ENCODE data around the gene TMEM178A. TPM values are rescaled to one million over a fixed set of nuclear protein-coding genes. Genes with fewer than 3 reads are reported as not detected.

TMEM178A gene
- total RNA-seq, 4 donors from 2014 or later, result 1.9 to 6.5 (median 4.0) TPM

DNA sequence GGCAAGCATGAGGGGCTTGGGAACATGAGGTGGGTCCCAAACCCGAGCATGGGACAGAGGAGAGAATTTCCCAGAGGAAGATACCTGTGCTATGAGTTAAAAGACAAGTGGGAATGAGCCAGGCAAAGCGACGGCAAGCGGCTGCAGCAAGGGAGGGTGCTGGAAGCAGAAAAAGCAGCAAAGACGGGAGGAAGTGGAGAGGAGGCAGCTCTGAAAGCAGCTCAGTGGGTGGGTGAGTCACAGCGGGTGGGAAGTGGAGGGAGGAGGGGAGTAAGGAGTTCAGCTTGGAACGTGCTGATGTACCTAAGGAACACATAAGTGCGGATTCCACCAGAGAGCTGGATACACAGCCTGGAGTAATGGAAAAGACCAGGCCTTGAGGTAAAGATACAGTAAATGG is 71.9 kb downstream of the TMEM178A start:
- no peak for DNase-seq
- intact Hi-C loops (cut with DNase I), result loop anchor here (10.0 kb wide), 1 partner anchor 143 kb away; no protein-coding TSS in a partner anchor
- TF ChIP-seq, protein P1, sequence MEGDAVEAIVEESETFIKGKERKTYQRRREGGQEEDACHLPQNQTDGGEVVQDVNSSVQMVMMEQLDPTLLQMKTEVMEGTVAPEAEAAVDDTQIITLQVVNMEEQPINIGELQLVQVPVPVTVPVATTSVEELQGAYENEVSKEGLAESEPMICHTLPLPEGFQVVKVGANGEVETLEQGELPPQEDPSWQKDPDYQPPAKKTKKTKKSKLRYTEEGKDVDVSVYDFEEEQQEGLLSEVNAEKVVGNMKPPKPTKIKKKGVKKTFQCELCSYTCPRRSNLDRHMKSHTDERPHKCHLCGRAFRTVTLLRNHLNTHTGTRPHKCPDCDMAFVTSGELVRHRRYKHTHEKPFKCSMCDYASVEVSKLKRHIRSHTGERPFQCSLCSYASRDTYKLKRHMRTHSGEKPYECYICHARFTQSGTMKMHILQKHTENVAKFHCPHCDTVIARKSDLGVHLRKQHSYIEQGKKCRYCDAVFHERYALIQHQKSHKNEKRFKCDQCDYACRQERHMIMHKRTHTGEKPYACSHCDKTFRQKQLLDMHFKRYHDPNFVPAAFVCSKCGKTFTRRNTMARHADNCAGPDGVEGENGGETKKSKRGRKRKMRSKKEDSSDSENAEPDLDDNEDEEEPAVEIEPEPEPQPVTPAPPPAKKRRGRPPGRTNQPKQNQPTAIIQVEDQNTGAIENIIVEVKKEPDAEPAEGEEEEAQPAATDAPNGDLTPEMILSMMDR (IDR thresholded peaks at IDR 0.05), result no peak
- TF ChIP-seq POLR2A (IDR thresholded peaks at IDR 0.05), result no peak
- H3K27me3 ChIP-seq, result no peaks in the 10 kb centered on the region
- no peak overlapping the region for H3K4me3 ChIP-seq (replicated peaks in 1 of 3)
- no peak overlapping the region for H3K27ac ChIP-seq
- H3K4me1 ChIP-seq, result no peaks in the 10 kb centered on the region
- no peaks in the 10 kb centered on the region for H3K9me3 ChIP-seq
- H3K36me3 ChIP-seq, result peaks cover 0 to 6% of the 10 kb centered on the region in 2 donors
- 87 to 94% methylated on average over 8 of the region's 8 CpGs for WGBS, 2 donors

DNA sequence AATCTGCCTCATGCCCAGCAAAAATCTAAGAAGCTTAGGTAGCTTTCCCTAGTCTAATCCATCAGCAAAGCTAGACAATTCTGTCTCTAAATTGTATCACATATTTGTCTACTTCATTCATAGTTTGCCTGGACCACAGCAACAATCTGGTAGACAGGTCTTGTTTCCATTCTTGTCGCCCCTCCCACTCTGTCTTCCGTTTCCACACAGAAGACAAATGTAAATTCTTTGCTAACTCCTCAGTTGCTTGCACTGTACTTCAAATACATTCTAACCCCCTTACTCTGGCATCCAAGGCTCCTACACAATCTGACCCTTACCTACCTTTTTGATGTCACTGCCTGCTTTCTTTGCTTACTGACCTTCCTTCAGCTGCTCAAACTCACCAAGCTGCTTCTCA is 73.2 kb downstream of the TMEM178A start:
- Histone ChIP-seq H3K4me1 (no peaks in the 10 kb centered on the region), H3K4me3 (replicated peaks in 1 of 3) (no peak overlapping the region), H3K27me3 (no peaks in the 10 kb centered on the region), H3K36me3 (peaks cover 5 to 6% of the 10 kb centered on the region in 2 donors), H3K27ac (no peak overlapping the region), H3K9me3 (no peaks in the 10 kb centered on the region)
- 96 to 97% methylated on average over 2 of the region's 2 CpGs for WGBS, 2 donors
- TF ChIP-seq, protein P1 (IDR thresholded peaks at IDR 0.05), result no peak
- TF ChIP-seq POLR2A (IDR thresholded peaks at IDR 0.05), result no peak
- intact Hi-C loops (cut with DNase I), result loop anchor here (10.0 kb wide), 1 partner anchor 144 kb away; no protein-coding TSS in a partner anchor
- no peak for DNase-seq

DNA sequence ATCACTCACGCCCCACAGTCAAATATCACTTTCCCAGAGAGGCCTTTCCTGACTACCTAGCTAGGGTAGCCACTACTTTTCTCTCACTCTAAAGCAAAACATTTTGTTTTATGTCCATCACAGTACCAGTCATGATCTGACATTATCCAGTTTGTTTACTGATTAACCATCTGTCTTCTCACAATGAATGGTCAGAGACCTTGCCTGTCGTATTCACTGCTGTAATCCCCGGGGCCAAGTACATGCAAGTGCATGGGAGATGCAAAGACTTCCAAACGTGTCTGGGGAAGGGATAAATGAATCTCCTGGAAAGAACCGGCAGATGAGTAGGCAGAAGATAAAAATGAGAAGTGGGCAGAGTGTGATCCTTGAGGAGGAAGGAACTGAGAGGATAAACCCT is 73.7 kb downstream of the TMEM178A start:
- no peak overlapping the region for H3K4me3 ChIP-seq (replicated peaks in 1 of 3)
- TF ChIP-seq, protein P1 (IDR thresholded peaks at IDR 0.05), result no peak
- no peak for TF ChIP-seq POLR2A (IDR thresholded peaks at IDR 0.05)
- no peaks in the 10 kb centered on the region for H3K27me3 ChIP-seq
- DNase-seq, result no peak
- no peaks in the 10 kb centered on the region for H3K4me1 ChIP-seq
- no peaks in the 10 kb centered on the region for H3K9me3 ChIP-seq
- no peak overlapping the region for H3K27ac ChIP-seq
- 82 to 87% methylated on average over 5 of the region's 5 CpGs for WGBS, 2 donors
- H3K36me3 ChIP-seq, result peaks cover 5 to 6% of the 10 kb centered on the region in 2 donors
- intact Hi-C loops (cut with DNase I), result loop anchor here (10.0 kb wide), 1 partner anchor 145 kb away; no protein-coding TSS in a partner anchor

DNA sequence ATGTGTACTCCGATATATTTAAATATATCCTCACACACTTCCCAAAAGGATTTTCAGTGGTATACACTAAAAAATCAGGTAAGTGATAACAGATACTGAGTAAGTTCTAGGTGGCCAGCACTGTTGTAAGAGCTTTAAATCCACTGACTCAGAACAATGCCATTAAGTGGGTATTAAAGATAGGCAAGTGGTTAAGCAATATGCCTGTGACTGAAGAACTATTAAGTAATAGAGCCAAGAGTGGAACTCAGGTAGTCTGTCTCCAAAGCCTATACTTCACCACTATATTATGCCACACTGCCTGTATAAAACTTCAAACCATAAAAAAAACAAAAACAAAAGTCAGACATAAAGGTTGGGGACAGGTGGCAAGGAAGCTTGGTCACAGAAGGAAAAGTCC is 76.2 kb downstream of the TMEM178A start:
- Histone ChIP-seq H3K27ac (no peak overlapping the region), H3K27me3 (no peaks in the 10 kb centered on the region), H3K4me3 (replicated peaks in 1 of 3) (no peak overlapping the region), H3K4me1 (no peaks in the 10 kb centered on the region), H3K36me3 (peaks cover 4 to 5% of the 10 kb centered on the region in 2 donors), H3K9me3 (no peaks in the 10 kb centered on the region)
- 95 to 100% methylated on average over 1 of the region's 1 CpG for WGBS, 2 donors
- intact Hi-C loops (cut with DNase I), result no loop called here
- TF ChIP-seq, protein P1 (IDR thresholded peaks at IDR 0.05), result no peak
- TF ChIP-seq POLR2A (IDR thresholded peaks at IDR 0.05), result no peak
- DNase-seq, result no peak

DNA sequence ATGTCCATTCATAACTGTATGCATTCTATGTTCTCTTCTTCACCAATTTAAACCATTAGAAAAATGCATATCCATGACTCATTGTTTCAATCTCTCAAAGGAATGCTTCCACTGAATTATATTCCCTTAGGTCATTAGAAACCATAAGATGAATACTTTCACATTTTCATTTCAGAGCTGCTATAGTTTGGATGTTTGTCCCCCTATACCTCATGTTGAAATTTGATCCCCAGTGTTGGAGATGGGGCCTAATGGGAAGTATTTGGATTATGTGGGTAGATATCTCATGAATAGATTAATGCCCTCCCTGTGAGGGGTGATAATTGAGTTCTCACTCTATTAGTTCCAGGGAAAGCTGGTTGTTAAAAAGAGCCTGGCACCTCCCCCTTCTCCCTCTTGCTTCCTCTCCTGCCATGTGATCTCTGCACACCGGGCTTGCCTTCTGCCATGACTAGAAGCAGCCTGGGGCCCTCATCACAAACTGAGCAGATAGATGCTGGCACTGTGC is 77.6 kb downstream of the TMEM178A start:
- intact Hi-C loops (cut with DNase I), result no loop called here
- Histone ChIP-seq H3K4me1 (no peaks in the 10 kb centered on the region), H3K27me3 (no peaks in the 10 kb centered on the region), H3K9me3 (no peaks in the 10 kb centered on the region), H3K4me3 (replicated peaks in 1 of 3) (no peak overlapping the region), H3K27ac (no peak overlapping the region), H3K36me3 (peaks cover 3 to 5% of the 10 kb centered on the region in 2 donors)
- DNase-seq, result no peak
- TF ChIP-seq POLR2A (IDR thresholded peaks at IDR 0.05), result no peak
- TF ChIP-seq, protein P1 (IDR thresholded peaks at IDR 0.05), result no peak
- 43 to 44% methylated on average over 1 of the region's 1 CpG for WGBS, 2 donors
